Liver (tissue), 9 donors: Measurements from ENCODE around the gene LCN2. TPM values are rescaled to one million over a fixed set of nuclear protein-coding genes. Genes with fewer than 3 reads are reported as not detected.

Experiments
- DNase-seq: peaks from one replicate; pipeline ENCODE4 v3.0.0-alpha.2; 2017; ENCODE audit warnings: low spot score
- H3K27ac ChIP-seq, 2 donors: one replicate each; pipeline ENCODE4 v1.7.0; 2013; ENCODE audit warnings: inconsistent platforms in 2 of 2, low read length in 2 of 2, control low read depth in 1 of 2, low read depth in 1 of 2, mild to moderate bottlenecking in 1 of 2
- H3K27me3 ChIP-seq, 4 donors: one replicate each; pipeline versions ENCODE4 v1.6.1 to v1.7.0; 2013; ENCODE audit warnings: low read length in 3 of 4, inconsistent platforms in 1 of 4, mild to moderate bottlenecking in 1 of 4, moderate library complexity in 1 of 4; ENCODE audit not compliant: control insufficient read depth in 4 of 4, insufficient read depth in 4 of 4
- H3K36me3 ChIP-seq, 4 donors: one replicate each; pipeline versions ENCODE4 v1.6.1 to v1.7.0; 2013; ENCODE audit warnings: low read length in 3 of 4, mild to moderate bottlenecking in 3 of 4, low read depth in 1 of 4, moderate library complexity in 1 of 4; ENCODE audit not compliant: control insufficient read depth in 4 of 4, insufficient read depth in 3 of 4
- H3K4me1 ChIP-seq, 4 donors: one replicate each; pipeline versions ENCODE4 v1.6.1 to v1.7.0; 2013; ENCODE audit warnings: low read length in 3 of 4, mild to moderate bottlenecking in 3 of 4, moderate library complexity in 1 of 4; ENCODE audit not compliant: control insufficient read depth in 4 of 4, insufficient read depth in 4 of 4
- H3K4me3 ChIP-seq, 3 donors: one replicate each; pipeline versions ENCODE4 v1.6.1 to v1.7.0; 2013; ENCODE audit warnings: low read length in 3 of 3, control low read depth in 1 of 3, low read depth in 1 of 3, mild to moderate bottlenecking in 1 of 3
- H3K9ac ChIP-seq, 2 donors: one replicate each; pipeline ENCODE4 v1.7.0; 2013; ENCODE audit warnings: low read length in 2 of 2, mild to moderate bottlenecking in 2 of 2, moderate library complexity in 2 of 2, control low read depth in 1 of 2, low read depth in 1 of 2
- H3K9me3 ChIP-seq, 4 donors: one replicate each; pipeline versions ENCODE4 v1.6.1 to v1.7.0; 2013; ENCODE audit warnings: low read length in 3 of 4; ENCODE audit not compliant: control insufficient read depth in 4 of 4
- CTCF ChIP-seq: fragments of 150-350 bp; IDR thresholded peaks from 2 replicates; pipeline ENCODE4 v1.5.1; 2017; ENCODE audit warnings: improper control_type of control experiment, low read depth, low read length; ENCODE audit not compliant: missing input control
- EGR1 ChIP-seq, 2 donors: IDR thresholded peaks; 2 replicates each; pipeline ENCODE4 v1.6.1; 2016 to 2018; ENCODE audit warnings: antibody characterized with exemption in 2 of 2, low read depth in 2 of 2
- FOXA1 ChIP-seq: IDR thresholded peaks from 2 replicates; pipeline ENCODE4 v1.6.1; 2016; ENCODE audit warnings: antibody characterized with exemption
- FOXA2 ChIP-seq: IDR thresholded peaks from 2 replicates; pipeline ENCODE4 v1.6.1; 2016; ENCODE audit warnings: antibody characterized with exemption
- GABPA ChIP-seq, 2 donors: IDR thresholded peaks in 1 of 2; conservative IDR thresholded peaks in 1 of 2; 2 replicates each; pipeline ENCODE4 v1.6.1; 2016; ENCODE audit warnings: antibody characterized with exemption in 2 of 2, mild to moderate bottlenecking in 1 of 2, moderate library complexity in 1 of 2
- HNF4A ChIP-seq, 2 donors: conservative IDR thresholded peaks; 2 replicates each; pipeline ENCODE4 v1.6.1; 2016; ENCODE audit warnings: antibody characterized with exemption in 2 of 2, mild to moderate bottlenecking in 2 of 2
- HNF4G ChIP-seq: IDR thresholded peaks from 2 replicates; pipeline ENCODE4 v1.6.1; 2016; ENCODE audit warnings: antibody characterized with exemption
- MAX ChIP-seq: IDR thresholded peaks from 2 replicates; pipeline ENCODE4 v1.6.1; 2016; ENCODE audit warnings: antibody characterized with exemption
- NR2F2 ChIP-seq: IDR thresholded peaks from 2 replicates; pipeline ENCODE4 v1.6.1; 2016; ENCODE audit warnings: antibody characterized with exemption
- RAD21 ChIP-seq, 2 donors: IDR thresholded peaks; 2 replicates each; pipeline ENCODE4 v1.6.1; 2016; ENCODE audit warnings: antibody characterized with exemption in 2 of 2, mild to moderate bottlenecking in 2 of 2
- RXRA ChIP-seq, 2 donors: IDR thresholded peaks; 2 replicates each; pipeline ENCODE4 v1.6.1; 2017 to 2018; ENCODE audit warnings: antibody characterized with exemption in 2 of 2, mild to moderate bottlenecking in 1 of 2
- TAF1 ChIP-seq: conservative IDR thresholded peaks from 2 replicates; pipeline ENCODE4 v1.6.1; 2016; ENCODE audit warnings: antibody characterized with exemption, mild to moderate bottlenecking
- YY1 ChIP-seq: IDR thresholded peaks from 2 replicates; pipeline ENCODE4 v1.6.1; 2016; ENCODE audit warnings: antibody characterized with exemption, mild to moderate bottlenecking
- WGBS: extraction: QIAGEN DNeasy Blood & Tissue Kit; methylation state at CpG from one replicate; pipeline ENCODE4 v1.1.7; 2013; 5-methylcytosine and 5-hydroxymethylcytosine counted together
- polyA plus RNA-seq, 2 donors: library from polyadenylated mRNA; stranded (reverse) in 1 of 2; unstranded in 1 of 2; fragments of 200-250 nt in 1 of 2; fragments of >200 nt in 1 of 2; fragmentation: Nextera tagmentation in 1 of 2; extraction: Ambion mirVana in 1 of 2; gene quantifications; one replicate each; pipeline versions ENCODE4 v1.2.1 to v1.2.3, GENCODE V29; 2013 to 2015
- total RNA-seq, 2 donors: library from RNA; depleted of rRNA; stranded (reverse); fragments of >200 nt; gene quantifications; one replicate each; pipeline ENCODE4 v1.2.3, GENCODE V29; 2014
- TF ChIP-seq, protein P1 (sequence below): IDR thresholded peaks from 2 replicates; pipeline ENCODE4 v1.6.1; 2016; ENCODE audit warnings: antibody characterized with exemption
- TF ChIP-seq, protein P2 (sequence below): IDR thresholded peaks from 2 replicates; pipeline ENCODE4 v1.6.1; 2016; ENCODE audit warnings: antibody characterized with exemption, mild to moderate bottlenecking
- donor health status: healthy.
- donor health status: healthy.
- donor health status: healthy.
- donor health status: healthy.
- donor health status: healthy.

LCN2 gene
- total and polyA plus RNA-seq, 4 donors = 7.0 to 64.5 (median 10.4) TPM

DNA sequence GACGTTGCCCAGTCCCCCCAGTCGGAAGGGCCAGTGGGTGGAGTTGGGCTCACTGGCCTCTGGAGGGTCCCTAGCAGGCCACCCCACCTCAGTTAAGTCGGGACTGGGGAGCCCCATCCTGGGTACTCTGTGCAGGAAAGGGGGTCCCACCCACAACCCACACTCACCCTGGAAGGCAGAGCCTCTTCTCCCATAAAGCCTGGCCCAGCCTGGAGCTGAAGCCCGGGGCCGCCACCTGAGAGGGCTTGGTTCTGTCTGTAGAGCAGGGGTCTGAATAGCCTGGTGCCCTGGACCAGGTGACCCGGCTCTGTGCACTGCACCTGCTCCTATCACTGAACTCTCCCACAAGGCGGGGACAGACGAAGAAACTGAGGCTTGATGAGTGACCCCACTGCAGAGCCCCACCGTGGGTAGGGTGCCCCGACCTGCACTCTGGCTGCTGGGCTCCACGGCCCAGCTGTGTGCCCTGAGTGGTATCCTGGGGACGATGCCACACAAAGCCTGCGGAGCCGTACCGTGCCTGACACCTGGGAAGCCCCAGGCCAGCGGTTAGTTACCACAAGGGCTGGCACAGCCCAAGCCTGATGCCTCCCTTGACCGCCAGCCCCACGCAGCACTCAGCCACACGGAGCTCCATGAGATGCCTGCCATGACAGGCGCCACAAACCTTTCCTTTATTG is 29.1 kb upstream of the LCN2 start:
- TF ChIP-seq NR2F2 (no peak), YY1 (no peak), RAD21 (IDR thresholded peaks at IDR 0.05) (no peak), FOXA1 (no peak), GABPA (IDR thresholded peaks at IDR 0.05 in 1 of 2, conservative IDR thresholded peaks at IDR 0.05 in 1 of 2) (no peak), HNF4G (no peak), RXRA (IDR thresholded peaks at IDR 0.05) (no peak), HNF4A (conservative IDR thresholded peaks at IDR 0.05) (no peak), EGR1 (IDR thresholded peaks at IDR 0.05; ENCODE audit: low read depth in 2 of 2) (no peak), TAF1 (no peak)
- no peak for DNase-seq

GRCh38 chr9:128120741-128121465 is 28.4 kb upstream of the LCN2 start:
- Histone ChIP-seq H3K27ac (no peak overlapping the region), H3K4me1 (peaks cover 3 to 28% (median 16%) of the 10 kb centered on the region in 4 donors), H3K9ac (no peak overlapping the region), H3K27me3 (no peaks in the 10 kb centered on the region), H3K36me3 (peaks cover 3 to 24% (median 7%) of the 10 kb centered on the region in 4 donors), H3K4me3 (no peak overlapping the region), H3K9me3 (no peaks in the 10 kb centered on the region)
- 88% methylated on average over 29 of the region's 29 CpGs for WGBS
- no peak for DNase-seq
- TF ChIP-seq HNF4G (no peak), MAX (no peak), NR2F2 (no peak), GABPA (IDR thresholded peaks at IDR 0.05 in 1 of 2, conservative IDR thresholded peaks at IDR 0.05 in 1 of 2) (no peak), TAF1 (no peak), RAD21 (IDR thresholded peaks at IDR 0.05) (no peak)
- TF ChIP-seq, protein P1, sequence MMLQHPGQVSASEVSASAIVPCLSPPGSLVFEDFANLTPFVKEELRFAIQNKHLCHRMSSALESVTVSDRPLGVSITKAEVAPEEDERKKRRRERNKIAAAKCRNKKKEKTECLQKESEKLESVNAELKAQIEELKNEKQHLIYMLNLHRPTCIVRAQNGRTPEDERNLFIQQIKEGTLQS = no peak

More for the DNA sequence above, 29.1 kb upstream of the LCN2 start:
- Histone ChIP-seq H3K36me3 (peaks cover 3 to 24% (median 7%) of the 10 kb centered on the region in 4 donors), H3K9me3 (no peaks in the 10 kb centered on the region), H3K4me1 (peaks cover 4 to 28% (median 15%) of the 10 kb centered on the region in 4 donors), H3K27me3 (no peaks in the 10 kb centered on the region), H3K27ac (no peak overlapping the region), H3K9ac (no peak overlapping the region), H3K4me3 (no peak overlapping the region)
- WGBS = 92% methylated on average over 20 of the region's 20 CpGs

DNA sequence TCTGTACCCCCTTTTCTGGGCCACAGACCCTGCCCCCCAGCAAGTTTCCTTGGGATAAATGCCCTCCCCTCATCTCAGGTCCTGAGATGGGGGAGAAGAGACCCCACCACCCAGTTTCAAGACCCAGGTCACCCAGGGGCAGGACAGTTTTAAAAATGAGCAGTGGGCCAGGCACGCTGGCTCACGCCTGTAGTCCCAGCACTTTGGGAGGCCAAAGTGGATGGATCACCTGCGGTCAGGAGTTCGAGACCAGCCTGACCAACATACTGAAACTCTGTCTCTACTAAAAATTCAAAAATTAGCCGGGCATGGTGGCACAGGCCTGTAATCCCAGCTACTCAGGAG is 27.8 kb upstream of the LCN2 start:
- Histone ChIP-seq H3K27ac (no peak overlapping the region), H3K27me3 (no peaks in the 10 kb centered on the region), H3K9me3 (no peaks in the 10 kb centered on the region), H3K36me3 (peaks cover 3 to 24% (median 7%) of the 10 kb centered on the region in 4 donors), H3K4me3 (no peak overlapping the region), H3K4me1 (peaks cover 3 to 30% (median 19%) of the 10 kb centered on the region in 4 donors), H3K9ac (no peak overlapping the region)
- no peak for TF ChIP-seq YY1
- no peak for TF ChIP-seq RAD21 (IDR thresholded peaks at IDR 0.05)
- no peak for TF ChIP-seq FOXA2
- TF ChIP-seq, protein P2, sequence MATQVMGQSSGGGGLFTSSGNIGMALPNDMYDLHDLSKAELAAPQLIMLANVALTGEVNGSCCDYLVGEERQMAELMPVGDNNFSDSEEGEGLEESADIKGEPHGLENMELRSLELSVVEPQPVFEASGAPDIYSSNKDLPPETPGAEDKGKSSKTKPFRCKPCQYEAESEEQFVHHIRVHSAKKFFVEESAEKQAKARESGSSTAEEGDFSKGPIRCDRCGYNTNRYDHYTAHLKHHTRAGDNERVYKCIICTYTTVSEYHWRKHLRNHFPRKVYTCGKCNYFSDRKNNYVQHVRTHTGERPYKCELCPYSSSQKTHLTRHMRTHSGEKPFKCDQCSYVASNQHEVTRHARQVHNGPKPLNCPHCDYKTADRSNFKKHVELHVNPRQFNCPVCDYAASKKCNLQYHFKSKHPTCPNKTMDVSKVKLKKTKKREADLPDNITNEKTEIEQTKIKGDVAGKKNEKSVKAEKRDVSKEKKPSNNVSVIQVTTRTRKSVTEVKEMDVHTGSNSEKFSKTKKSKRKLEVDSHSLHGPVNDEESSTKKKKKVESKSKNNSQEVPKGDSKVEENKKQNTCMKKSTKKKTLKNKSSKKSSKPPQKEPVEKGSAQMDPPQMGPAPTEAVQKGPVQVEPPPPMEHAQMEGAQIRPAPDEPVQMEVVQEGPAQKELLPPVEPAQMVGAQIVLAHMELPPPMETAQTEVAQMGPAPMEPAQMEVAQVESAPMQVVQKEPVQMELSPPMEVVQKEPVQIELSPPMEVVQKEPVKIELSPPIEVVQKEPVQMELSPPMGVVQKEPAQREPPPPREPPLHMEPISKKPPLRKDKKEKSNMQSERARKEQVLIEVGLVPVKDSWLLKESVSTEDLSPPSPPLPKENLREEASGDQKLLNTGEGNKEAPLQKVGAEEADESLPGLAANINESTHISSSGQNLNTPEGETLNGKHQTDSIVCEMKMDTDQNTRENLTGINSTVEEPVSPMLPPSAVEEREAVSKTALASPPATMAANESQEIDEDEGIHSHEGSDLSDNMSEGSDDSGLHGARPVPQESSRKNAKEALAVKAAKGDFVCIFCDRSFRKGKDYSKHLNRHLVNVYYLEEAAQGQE = no peak
- no peak for TF ChIP-seq RXRA (IDR thresholded peaks at IDR 0.05)
- no peak for TF ChIP-seq MAX
- no peak for TF ChIP-seq GABPA (IDR thresholded peaks at IDR 0.05 in 1 of 2, conservative IDR thresholded peaks at IDR 0.05 in 1 of 2)
- no peak for TF ChIP-seq HNF4A (conservative IDR thresholded peaks at IDR 0.05)
- TF ChIP-seq TAF1 = no peak
- no peak for TF ChIP-seq CTCF
- no peak for TF ChIP-seq HNF4G
- TF ChIP-seq NR2F2 = no peak
- no peak for DNase-seq
- WGBS = 96% methylated on average over 5 of the region's 5 CpGs
